Right atrium auricular region (tissue), 2 donors: ENCODE measurements around the gene PAX5. TPM values are rescaled to one million over a fixed set of nuclear protein-coding genes. Genes with fewer than 3 reads are reported as not detected.

Source experiments
- DNase-seq: peaks from one replicate; pipeline ENCODE4 v3.0.0-alpha.2; 2019; ENCODE audit warnings: low spot score
- H3K27ac ChIP-seq, 2 donors: fragments of 200-600 bp; sonication (generic); 1 replicate in 1 of 2; 2 replicates in 1 of 2; pipeline ENCODE4 v1.5.1; 2016 to 2019
- H3K27me3 ChIP-seq, 2 donors: fragments of 200-600 bp; sonication (generic); one replicate each; pipeline versions ENCODE4 v1.5.1 to v1.6.0; 2017 to 2019
- H3K36me3 ChIP-seq: fragments of 200-600 bp; sonication (generic); one replicate; pipeline ENCODE4 v1.5.1; 2016
- H3K4me1 ChIP-seq, 2 donors: fragments of 200-600 bp; sonication (generic); one replicate each; pipeline versions ENCODE4 v1.5.1 to v1.6.0; 2017 to 2019
- H3K4me3 ChIP-seq, 2 donors: fragments of 200-600 bp; sonication (generic); 1 replicate in 1 of 2; 2 replicates in 1 of 2; pipeline ENCODE4 v1.5.1; 2017 to 2019; ENCODE audit warnings: mild to moderate bottlenecking in 1 of 2, moderate library complexity in 1 of 2
- H3K9me3 ChIP-seq, 2 donors: fragments of 200-600 bp; sonication (generic); one replicate each; pipeline ENCODE4 v1.5.1; 2019
- total RNA-seq, 2 donors: library from RNA; depleted of rRNA; stranded (reverse); fragments of >200 nt; gene quantifications; one replicate each; pipeline ENCODE4 v1.1.0, GENCODE V29; 2016
- TF ChIP-seq, protein P1 (sequence below), 2 donors: fragments of 200-600 bp; sonication (generic); IDR thresholded peaks; one replicate each; pipeline ENCODE4 v1.5.1; 2019; ENCODE audit warnings: antibody characterized with exemption in 2 of 2

PAX5 gene
- total RNA-seq, 2 donors from 2014 or later: 0.59 TPM; not detected in 1

DNA sequence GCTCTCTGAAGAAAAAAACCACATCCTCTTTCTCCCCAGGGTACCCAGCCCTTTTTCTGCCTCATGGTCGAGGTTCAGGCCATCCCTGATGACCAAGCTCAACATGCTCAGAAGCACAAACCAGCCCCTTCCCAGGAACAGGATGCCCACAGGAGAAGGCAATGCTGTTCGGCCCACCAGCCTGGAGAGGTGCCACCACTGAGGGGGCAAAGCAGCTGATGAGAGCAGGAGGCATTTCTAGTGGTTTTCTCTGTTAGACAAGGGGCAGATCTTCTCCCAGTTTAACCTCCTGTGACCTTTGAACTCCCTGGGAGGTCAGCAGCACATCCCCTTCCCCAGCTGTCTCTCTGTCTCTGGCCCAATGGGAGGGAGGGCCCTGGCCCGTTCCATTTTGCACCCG lies 73.0 kb downstream of the PAX5 start:
- Histone ChIP-seq H3K27ac (no peak overlapping the region), H3K9me3 (no peaks in the 10 kb centered on the region), H3K4me3 (no peak overlapping the region), H3K4me1 (no peaks in the 10 kb centered on the region), H3K27me3 (no peaks in the 10 kb centered on the region), H3K36me3 (no peaks in the 10 kb centered on the region)
- DNase-seq: no peak
- TF ChIP-seq, protein P1, sequence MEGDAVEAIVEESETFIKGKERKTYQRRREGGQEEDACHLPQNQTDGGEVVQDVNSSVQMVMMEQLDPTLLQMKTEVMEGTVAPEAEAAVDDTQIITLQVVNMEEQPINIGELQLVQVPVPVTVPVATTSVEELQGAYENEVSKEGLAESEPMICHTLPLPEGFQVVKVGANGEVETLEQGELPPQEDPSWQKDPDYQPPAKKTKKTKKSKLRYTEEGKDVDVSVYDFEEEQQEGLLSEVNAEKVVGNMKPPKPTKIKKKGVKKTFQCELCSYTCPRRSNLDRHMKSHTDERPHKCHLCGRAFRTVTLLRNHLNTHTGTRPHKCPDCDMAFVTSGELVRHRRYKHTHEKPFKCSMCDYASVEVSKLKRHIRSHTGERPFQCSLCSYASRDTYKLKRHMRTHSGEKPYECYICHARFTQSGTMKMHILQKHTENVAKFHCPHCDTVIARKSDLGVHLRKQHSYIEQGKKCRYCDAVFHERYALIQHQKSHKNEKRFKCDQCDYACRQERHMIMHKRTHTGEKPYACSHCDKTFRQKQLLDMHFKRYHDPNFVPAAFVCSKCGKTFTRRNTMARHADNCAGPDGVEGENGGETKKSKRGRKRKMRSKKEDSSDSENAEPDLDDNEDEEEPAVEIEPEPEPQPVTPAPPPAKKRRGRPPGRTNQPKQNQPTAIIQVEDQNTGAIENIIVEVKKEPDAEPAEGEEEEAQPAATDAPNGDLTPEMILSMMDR (IDR thresholded peaks at IDR 0.05): no peak

DNA sequence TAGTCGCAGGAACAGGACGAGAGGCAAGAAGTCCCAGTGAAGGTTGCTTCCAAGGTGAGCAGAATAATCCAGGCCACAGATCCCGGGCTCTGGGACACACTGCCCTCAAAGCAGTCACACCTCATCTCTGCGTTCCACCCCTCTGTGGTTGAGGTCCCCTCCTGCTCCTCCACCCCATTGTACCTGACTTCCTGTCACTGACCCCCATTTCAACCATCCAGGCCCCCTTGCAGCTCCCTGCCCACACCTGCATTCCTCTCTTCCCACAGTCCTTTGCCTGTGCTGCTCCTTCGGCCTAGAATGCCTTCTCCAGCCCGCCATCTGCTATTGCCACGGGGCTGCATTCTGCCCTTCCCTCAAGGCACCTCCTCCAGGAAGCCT lies 73.5 kb downstream of the PAX5 start:
- DNase-seq: no peak
- no peaks in the 10 kb centered on the region for H3K36me3 ChIP-seq
- H3K4me1 ChIP-seq: no peaks in the 10 kb centered on the region
- H3K9me3 ChIP-seq: no peaks in the 10 kb centered on the region
- H3K4me3 ChIP-seq: no peak overlapping the region
- no peak overlapping the region for H3K27ac ChIP-seq
- H3K27me3 ChIP-seq: no peaks in the 10 kb centered on the region
- TF ChIP-seq, protein P1 (IDR thresholded peaks at IDR 0.05): no peak

DNA sequence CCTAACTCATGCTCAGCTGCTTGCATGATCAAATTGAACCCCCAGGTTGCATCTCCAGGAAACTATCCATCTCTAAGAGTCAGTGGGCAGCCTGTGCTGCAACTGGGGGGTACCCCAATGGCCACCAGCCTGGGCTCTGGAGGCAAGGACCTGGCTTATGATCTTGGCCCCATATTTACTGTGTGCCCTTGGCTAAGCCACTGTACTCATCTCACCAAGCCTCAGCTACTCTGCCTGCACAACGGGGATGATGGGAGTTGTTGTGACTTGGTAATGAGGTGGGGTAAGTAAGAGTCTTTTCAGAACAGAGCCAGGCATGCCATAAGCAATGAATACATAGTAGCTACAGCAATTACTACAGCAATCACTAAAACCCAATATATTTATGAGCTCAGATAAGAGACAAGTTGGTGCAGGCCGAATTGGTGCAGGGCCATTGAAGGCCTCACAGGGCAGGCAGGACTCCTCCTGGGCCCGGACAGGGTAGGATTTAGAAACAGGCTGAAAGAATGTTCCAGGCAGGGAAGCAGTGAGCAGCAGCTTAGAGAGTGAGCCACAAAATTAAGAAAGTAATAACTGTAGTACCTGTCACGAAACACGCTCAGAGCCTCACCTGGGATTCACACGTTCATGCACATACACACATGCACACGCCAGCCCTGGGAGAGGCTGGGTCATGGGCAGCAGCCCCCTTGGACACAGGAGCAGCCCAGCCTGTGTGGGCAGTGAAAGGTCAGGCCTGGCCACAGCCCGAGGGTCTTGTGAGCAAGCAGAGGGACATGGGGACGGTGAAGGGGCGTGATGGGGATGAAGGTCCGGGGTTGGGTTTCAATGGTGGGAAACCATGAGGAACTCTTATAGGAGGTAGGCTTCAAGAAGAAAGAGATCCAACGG lies 74.1 kb downstream of the PAX5 start:
- Histone ChIP-seq H3K27me3 (no peaks in the 10 kb centered on the region), H3K4me3 (no peak overlapping the region), H3K4me1 (no peaks in the 10 kb centered on the region), H3K27ac (no peak overlapping the region), H3K9me3 (no peaks in the 10 kb centered on the region), H3K36me3 (no peaks in the 10 kb centered on the region)
- TF ChIP-seq, protein P1 (IDR thresholded peaks at IDR 0.05): no peak
- DNase-seq: no peak

DNA sequence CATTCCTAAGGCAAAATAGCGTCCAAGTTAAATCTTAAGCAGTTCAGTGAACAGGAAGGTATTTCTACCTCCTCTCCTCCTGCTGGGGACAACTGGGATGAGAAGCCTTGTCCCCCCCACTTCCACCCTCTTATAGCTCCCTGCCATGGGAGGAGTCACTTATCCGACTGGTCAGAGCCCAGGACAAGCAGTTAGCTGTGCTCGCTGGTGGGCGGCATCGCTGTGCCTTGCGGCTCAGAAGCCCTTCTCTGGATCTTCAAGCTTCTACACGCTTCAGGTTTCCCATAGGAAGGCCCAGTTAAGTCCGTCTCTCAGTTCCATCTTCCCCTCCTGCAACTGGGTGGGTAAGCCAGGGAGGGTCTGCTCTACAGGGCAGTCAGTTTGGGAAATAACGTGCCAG lies 77.2 kb downstream of the PAX5 start:
- no peaks in the 10 kb centered on the region for H3K27me3 ChIP-seq
- no peak overlapping the region for H3K4me3 ChIP-seq
- no peak overlapping the region for H3K27ac ChIP-seq
- no peaks in the 10 kb centered on the region for H3K4me1 ChIP-seq
- DNase-seq: no peak
- no peaks in the 10 kb centered on the region for H3K9me3 ChIP-seq
- TF ChIP-seq, protein P1 (IDR thresholded peaks at IDR 0.05): no peak
- no peaks in the 10 kb centered on the region for H3K36me3 ChIP-seq

DNA sequence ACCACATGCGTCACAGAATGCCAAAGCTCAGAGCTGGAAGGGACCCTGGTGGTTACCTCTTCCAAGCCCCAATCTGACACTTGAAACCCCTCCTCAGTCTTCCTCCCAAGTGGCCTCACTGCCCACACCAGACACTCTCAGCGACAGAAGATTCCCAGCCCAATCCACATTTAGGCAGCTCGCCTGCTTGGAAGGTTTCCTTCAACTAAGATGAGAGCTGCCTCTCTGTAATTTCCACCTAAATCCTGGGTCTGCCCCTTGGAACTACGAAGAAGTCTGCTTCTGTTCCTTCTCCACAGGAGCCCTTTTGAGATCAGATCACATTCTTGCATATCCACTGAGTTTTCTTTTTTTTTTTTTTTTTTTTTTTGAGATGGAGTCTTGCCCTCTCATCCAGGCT lies 83.7 kb downstream of the PAX5 start:
- H3K27me3 ChIP-seq: no peaks in the 10 kb centered on the region
- H3K4me1 ChIP-seq: no peaks in the 10 kb centered on the region
- TF ChIP-seq, protein P1 (IDR thresholded peaks at IDR 0.05): no peak
- no peak for DNase-seq
- H3K36me3 ChIP-seq: no peaks in the 10 kb centered on the region
- no peaks in the 10 kb centered on the region for H3K9me3 ChIP-seq
- H3K4me3 ChIP-seq: no peak overlapping the region
- H3K27ac ChIP-seq: no peak overlapping the region

DNA sequence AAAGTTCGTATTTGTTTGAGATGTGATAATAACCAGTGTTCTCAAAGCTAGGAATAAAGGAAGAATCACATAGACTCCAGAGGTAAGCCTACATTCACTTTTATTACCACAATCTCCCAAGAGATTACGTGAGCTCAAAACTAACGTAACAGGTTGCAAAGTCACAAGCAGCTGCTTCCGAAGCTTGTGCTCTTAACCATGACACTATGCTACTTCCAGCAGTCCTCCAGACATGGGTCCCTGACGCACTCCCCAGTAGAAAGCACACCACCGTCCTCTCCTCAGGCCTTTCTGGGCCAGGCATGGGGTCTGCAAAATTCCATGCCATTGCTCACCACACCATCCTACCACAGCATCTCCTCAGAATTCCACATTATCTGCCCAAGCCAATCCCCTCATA lies 84.6 kb downstream of the PAX5 start:
- Histone ChIP-seq H3K36me3 (no peaks in the 10 kb centered on the region), H3K27me3 (no peaks in the 10 kb centered on the region), H3K4me3 (no peak overlapping the region), H3K9me3 (no peaks in the 10 kb centered on the region), H3K27ac (no peak overlapping the region), H3K4me1 (no peaks in the 10 kb centered on the region)
- TF ChIP-seq, protein P1 (IDR thresholded peaks at IDR 0.05): no peak
- DNase-seq: no peak
